ENCODE results near the gene NHEJ1. TPM values are rescaled to one million over a fixed set of nuclear protein-coding genes. Genes with fewer than 3 reads are reported as not detected.
A peak's percentile ranks its signal among the peaks of the same experiment; 100 is the strongest.

The NHEJ1 gene
- total and polyA plus RNA-seq, 2 of the 13 experiments (the other 11 are each of a cell fraction or from before 2014, with no cell fraction given) = 30.0 to 30.7 TPM

- TF ChIP-seq ZNF891 (CRISPR knock-in tag; IDR thresholded peaks at IDR 0.05) (peak; percentile 32; the same call in 1 of the 2 replicates), ZNF333 (CRISPR knock-in tag; IDR thresholded peaks at IDR 0.05; ENCODE audit: borderline replicate concordance) (peak; percentile 53; the same call in 1 of the 2 replicates), BCL6 (CRISPR knock-in tag; IDR thresholded peaks at IDR 0.05) (peak; percentile 95), SOX13 (IDR thresholded peaks at IDR 0.05) (peak; percentile 100), SOX13 (CRISPR knock-in tag; conservative IDR thresholded peaks at IDR 0.05 in 1 of 2, IDR thresholded peaks at IDR 0.05 in 1 of 2) (peak in 1 of 2 experiments; percentile 100; a peak in 2 of 4 replicates), ZC3H4 (CRISPR knock-in tag; IDR thresholded peaks at IDR 0.05; ENCODE audit: borderline replicate concordance) (no peak), RXRB (CRISPR knock-in tag; IDR thresholded peaks at IDR 0.05; ENCODE audit: borderline replicate concordance) (peak; percentile 84), ZBTB37 (CRISPR knock-in tag; IDR thresholded peaks at IDR 0.05) (no peak), FOXP4 (CRISPR knock-in tag; IDR thresholded peaks at IDR 0.05) (peak; percentile 93), GATA4 (IDR thresholded peaks at IDR 0.05; ENCODE audit: borderline replicate concordance, low read depth) (peak; percentile 79; the same call in 1 of the 2 replicates), ARID2 (CRISPR knock-in tag; IDR thresholded peaks at IDR 0.05; ENCODE audit: borderline replicate concordance) (peak; percentile 77; the same call in 1 of the 2 replicates)
- TF ChIP-seq, protein P1, sequence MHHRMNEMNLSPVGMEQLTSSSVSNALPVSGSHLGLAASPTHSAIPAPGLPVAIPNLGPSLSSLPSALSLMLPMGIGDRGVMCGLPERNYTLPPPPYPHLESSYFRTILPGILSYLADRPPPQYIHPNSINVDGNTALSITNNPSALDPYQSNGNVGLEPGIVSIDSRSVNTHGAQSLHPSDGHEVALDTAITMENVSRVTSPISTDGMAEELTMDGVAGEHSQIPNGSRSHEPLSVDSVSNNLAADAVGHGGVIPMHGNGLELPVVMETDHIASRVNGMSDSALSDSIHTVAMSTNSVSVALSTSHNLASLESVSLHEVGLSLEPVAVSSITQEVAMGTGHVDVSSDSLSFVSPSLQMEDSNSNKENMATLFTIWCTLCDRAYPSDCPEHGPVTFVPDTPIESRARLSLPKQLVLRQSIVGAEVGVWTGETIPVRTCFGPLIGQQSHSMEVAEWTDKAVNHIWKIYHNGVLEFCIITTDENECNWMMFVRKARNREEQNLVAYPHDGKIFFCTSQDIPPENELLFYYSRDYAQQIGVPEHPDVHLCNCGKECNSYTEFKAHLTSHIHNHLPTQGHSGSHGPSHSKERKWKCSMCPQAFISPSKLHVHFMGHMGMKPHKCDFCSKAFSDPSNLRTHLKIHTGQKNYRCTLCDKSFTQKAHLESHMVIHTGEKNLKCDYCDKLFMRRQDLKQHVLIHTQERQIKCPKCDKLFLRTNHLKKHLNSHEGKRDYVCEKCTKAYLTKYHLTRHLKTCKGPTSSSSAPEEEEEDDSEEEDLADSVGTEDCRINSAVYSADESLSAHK (CRISPR knock-in tag; IDR thresholded peaks at IDR 0.05; ENCODE audit: borderline replicate concordance) = no peak
- TF ChIP-seq, protein P2, sequence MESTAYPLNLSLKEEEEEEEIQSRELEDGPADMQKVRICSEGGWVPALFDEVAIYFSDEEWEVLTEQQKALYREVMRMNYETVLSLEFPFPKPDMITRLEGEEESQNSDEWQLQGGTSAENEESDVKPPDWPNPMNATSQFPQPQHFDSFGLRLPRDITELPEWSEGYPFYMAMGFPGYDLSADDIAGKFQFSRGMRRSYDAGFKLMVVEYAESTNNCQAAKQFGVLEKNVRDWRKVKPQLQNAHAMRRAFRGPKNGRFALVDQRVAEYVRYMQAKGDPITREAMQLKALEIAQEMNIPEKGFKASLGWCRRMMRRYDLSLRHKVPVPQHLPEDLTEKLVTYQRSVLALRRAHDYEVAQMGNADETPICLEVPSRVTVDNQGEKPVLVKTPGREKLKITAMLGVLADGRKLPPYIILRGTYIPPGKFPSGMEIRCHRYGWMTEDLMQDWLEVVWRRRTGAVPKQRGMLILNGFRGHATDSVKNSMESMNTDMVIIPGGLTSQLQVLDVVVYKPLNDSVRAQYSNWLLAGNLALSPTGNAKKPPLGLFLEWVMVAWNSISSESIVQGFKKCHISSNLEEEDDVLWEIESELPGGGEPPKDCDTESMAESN (CRISPR knock-in tag; conservative IDR thresholded peaks at IDR 0.05) = peak; percentile 55; the same call in 1 of the 2 replicates
Observed at GRCh38 chr2:219071131-219071816, 89.3 kb downstream of the NHEJ1 start (continued).

All from HepG2 (cell line).